Skin of body (tissue), 2 donors: Measurements from ENCODE around the gene ADD2. TPM values are rescaled to one million over a fixed set of nuclear protein-coding genes. Genes with fewer than 3 reads are reported as not detected.

Experiments
- small RNA-seq: library from RNA; depleted of rRNA; stranded (forward); fragments of <200 nt; gene quantifications from one replicate; pipeline ENCODE3, GENCODE V24; 2014; ENCODE audit warnings: low replicate concordance
- total RNA-seq: library from RNA; depleted of rRNA; stranded (reverse); fragments of >200 nt; gene quantifications from one replicate; pipeline ENCODE4 v1.2.3, GENCODE V29; 2014

ADD2 gene
- total RNA-seq, 1 donor from 2014 or later: 8.5 TPM

Small RNA genes lying within 50 kb of the gene (small RNA-seq; reads per million reads assigned to genes)
- gene HMGN2P21: not detected

Other genes starting within 250 kb of the ADD2 start
- 21.8 TPM for gene TGFA, start 214.4 kb downstream of the ADD2 start, total RNA-seq
- not detected for gene FIGLA, start 22.4 kb upstream of the ADD2 start, total RNA-seq
- 0.10 TPM for gene CLEC4F, start 52.4 kb upstream of the ADD2 start, total RNA-seq
- 5.3 TPM for gene CD207, start 67.6 kb upstream of the ADD2 start, total RNA-seq
- gene VAX2, start 132.4 kb upstream of the ADD2 start, total RNA-seq: 0.20 TPM
- gene ATP6V1B1, start 167.7 kb upstream of the ADD2 start, total RNA-seq: 2.3 TPM
- 2.1 TPM for gene ANKRD53, start 210.4 kb upstream of the ADD2 start, total RNA-seq
- 14.3 TPM for gene TEX261, start 226.7 kb upstream of the ADD2 start, total RNA-seq